ENCODE results near the gene REPS1.
"Not testable (repeated sequence)": the region's sequence is repeated elsewhere in the genome, so short reads cannot be mapped to it uniquely, and the experiment has no call there.

Gene REPS1

DNA sequence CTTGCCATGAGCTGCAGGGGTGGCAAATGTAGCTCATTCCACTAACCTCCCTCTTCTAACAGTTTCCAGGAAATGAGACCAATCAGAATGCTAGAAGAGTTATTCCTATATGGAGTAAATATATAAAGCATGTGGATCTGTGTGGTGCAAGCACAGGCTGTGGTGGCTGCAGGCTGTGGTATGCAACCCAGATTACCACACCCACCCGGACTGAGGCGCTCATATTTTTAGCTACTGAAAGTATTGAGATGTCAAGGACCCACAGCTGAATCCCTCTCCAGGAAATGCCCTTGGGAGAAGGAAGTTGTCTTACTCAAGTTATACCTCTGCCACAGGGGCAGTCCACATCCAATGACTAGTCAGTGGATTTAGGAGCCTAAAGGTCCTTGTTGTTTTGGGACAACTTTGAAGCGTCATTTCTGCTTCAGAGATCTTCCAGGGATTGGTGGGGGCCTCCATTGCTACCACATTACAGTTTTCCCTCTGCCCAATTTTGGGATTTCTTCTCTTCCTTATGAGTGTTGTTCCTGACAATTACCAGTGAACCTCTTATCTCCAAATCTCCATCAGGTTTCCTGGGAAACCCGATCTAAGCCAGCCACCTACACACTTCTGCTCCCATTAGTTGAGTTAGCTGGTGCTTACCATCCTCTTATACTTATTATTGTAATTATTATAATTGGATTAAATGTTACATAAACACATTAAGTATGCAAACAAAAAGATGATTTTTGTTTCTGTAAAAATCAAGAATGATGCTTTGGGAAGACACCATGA lies 12.1 kb upstream of the REPS1 start:
- no peak for FAIRE-seq

DNA sequence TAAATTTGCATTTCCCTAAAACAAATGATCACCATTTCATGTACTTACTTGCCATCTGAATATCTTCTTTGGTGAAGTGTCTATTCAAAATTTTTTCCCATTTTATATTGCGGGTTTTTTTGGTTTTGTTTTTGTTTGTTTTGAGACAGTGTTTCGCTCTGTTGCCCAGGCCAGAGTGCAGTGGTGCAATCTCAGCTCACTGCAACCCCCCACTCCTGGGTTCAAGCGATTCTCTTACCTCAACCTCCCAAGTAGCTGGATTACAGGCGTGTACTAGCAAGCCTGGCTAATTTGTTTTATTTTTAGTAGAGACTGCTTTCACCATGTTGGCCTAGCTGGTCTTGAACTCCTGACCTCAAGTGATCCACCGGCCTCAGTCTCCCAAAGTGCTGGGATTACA lies 9.1 kb upstream of the REPS1 start:
- no peak for FAIRE-seq

DNA sequence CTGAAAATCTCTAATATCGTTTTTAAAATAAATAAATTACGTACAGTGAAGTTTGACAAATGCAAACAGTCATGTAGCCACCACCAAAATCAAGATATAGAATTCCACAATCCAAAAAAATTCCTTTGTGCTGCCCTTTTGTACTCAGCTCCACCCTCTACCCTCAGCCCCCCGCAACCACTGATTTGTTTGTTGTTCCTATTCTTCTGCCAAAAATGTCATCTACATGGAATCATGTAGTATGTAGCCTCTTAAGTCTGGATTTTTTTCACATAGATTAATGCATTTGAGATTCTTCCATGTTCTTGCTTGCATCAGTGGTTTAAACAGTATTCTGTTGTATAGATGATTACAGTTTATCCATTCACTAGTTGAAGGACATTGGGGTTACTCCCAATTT lies 8.5 kb upstream of the REPS1 start:
- no peak for FAIRE-seq

DNA sequence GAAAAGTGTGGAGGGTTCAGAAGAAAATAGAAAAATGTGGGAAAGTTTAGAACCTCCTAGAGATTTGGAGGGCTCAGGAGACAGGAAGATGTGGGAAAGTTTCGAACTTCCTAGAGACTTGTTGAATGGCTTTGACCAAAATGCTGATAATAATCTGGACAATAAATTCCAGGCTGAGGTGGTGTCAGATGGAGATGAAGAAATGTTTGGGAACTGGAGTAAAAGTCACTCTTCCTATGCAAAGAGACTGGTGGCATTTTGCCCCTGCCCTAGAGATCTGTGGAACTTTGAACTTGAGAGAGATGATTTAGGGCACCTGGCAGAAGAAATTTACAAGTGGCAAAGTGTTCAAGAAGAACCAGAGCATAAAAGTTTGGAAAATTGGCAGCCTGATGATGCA lies 5.4 kb upstream of the REPS1 start:
- not testable (repeated sequence) for FAIRE-seq

DNA sequence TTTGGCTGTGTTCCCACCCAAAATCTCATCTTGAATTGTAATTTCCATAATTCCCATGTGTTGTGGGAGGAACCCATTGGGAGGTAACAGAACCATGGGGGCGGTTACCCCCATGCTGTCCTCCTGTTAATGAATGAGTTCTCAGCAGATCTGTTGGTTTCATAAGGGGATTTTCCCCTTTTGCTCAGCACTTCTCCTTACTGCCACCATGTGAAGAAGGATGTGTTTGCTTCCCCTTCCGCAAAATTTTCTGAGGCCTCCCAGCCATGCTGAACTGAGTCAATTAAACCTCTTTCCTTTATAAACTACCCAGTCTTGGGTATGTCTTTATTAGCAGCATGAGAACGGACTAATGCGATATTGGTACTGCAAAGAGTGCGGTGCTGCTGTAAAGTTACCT lies 4.9 kb upstream of the REPS1 start:
- not testable (repeated sequence) for FAIRE-seq

DNA sequence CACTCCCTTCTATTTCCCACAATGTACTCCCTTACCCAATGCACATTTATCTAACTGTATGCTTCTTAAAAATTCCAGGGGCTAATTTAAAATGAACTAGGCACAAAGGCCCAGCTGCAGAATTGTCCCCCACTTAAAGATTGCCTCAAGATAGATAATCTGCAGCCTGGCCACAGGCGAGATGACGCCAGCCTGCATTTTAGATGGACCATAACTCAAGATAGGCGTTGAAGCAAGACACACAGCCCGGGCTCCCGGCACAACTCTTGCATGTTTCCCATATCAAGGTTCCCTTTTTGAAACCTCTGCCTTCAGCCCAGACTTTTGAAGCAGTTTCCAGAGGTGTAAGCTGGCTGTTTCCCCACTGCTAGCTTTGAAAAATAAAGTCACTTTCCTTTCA lies 3.2 kb upstream of the REPS1 start:
- no peak for FAIRE-seq

DNA sequence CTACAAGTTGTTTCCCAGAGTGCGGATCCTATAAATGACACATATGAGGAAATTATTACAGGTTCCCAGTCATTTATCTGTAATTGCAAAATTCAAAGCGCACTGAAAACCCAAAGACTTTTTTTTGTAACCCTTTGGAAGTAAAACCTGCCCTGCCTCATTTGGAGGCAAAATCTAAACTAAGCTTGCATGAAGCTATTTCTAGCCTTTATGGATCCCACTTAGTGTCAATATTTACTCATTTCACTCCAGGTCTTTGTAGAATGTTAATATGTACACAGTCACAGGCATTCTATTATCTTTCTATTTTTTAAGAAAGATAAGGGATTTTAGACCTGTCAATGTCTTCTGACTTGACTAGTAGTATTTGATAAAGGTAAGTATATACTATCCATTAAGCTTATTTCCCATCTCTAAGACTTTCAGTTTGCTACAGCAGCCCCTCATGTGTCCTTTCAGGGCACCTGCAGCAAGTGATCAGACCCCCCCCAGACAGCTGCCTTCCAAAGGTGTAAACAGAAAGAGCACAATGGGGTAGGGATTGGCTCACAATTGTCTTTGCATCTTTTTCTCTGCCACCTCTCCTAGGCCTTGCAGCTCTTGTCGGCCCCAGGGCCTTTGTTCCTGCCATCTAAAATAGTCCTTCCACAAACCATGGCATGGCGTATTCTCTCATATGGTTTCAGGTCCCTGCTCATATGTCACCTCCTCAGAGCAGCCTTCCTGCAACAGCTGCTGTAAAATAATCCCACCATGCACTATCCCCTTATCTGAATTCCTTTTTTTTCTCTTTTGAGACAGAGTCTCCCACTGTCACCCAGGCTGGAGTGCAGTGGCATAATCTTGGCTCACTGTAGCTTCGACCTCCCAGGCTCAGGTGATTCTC lies 1.3 kb upstream of the REPS1 start:
- FAIRE-seq: no peak

DNA sequence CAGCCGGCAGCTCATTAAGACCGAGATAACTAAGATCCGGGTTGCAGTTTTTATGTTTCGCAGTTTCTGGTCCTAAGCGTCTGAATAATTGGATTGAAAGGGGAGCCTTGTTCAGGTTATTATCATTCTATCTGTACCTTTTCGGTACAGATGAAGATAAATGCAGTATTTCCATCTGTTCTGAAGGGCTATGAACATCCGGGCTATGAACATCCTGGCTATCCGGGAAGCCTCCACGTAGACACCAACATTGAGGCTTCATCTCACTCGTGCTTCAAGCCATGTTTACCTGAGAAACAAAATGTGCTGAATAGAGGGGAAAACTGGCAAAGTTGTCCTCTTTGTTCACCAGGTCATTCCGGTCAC lies 399 bp upstream of the REPS1 start:
- FAIRE-seq: no peak

DNA sequence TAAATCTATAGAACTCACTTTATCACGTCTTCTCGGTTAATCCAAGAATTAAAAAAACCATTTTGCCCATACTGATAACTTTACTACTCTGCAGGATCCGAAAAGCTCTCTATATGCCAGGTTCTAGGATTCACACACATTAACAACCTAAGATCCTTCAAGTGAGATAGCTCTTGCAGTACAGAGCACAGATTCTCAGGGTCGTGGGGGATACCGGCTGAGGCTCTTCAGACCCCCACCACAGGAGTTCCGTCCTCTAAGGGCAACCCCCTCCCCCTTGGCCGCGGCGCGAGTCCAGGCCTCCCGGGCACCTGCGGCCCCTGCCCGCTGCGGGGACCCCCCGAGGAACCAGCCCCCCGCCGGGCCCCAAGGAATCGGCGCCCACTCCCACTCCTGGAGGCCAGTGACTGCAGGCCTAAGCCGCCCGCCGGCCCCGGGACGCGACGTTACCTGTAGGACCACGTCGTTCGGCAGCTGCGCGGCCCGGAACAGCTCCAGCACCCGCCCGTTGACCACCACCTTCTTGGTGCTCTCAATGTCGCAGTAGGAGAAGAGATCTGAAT lies 892 bp downstream of the REPS1 start:
- no peak for FAIRE-seq

DNA sequence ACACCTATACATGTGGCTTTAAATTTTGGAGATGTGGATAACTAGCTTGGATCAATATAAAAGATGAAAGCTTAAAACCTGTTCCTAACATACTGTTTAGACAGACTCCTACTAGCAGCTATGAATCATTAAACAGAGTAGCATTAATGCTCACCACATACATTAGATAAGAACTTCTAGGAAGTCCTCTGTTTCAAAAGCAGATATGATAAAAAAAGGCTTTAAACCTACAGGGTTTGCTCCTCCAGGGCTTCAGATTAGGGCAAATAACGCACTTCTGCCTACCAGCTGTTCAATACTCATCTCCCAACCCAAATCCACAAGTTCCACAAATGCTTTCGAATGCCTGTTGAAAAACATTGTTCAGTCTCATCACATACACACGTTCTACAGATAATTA lies 1.5 kb downstream of the REPS1 start:
- no peak for FAIRE-seq

DNA sequence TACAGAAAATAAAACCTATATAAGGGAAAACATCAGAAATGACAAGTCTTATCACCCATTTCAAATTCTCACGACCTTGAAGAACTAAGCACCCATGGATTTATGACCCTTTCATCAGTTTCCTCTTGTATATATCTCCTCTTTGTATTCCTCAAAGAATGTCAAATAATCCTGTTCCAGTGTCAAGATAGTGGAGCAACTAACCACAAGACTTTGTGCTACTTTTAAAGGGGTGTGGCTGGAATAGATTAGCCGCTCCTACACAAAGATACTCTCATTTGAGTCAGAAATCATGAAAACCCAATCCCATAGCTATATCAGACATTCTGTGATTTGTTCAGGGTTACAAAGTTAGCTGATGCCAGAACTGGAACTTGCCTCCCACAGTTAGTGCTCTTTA lies 6.6 kb downstream of the REPS1 start:
- FAIRE-seq: no peak

DNA sequence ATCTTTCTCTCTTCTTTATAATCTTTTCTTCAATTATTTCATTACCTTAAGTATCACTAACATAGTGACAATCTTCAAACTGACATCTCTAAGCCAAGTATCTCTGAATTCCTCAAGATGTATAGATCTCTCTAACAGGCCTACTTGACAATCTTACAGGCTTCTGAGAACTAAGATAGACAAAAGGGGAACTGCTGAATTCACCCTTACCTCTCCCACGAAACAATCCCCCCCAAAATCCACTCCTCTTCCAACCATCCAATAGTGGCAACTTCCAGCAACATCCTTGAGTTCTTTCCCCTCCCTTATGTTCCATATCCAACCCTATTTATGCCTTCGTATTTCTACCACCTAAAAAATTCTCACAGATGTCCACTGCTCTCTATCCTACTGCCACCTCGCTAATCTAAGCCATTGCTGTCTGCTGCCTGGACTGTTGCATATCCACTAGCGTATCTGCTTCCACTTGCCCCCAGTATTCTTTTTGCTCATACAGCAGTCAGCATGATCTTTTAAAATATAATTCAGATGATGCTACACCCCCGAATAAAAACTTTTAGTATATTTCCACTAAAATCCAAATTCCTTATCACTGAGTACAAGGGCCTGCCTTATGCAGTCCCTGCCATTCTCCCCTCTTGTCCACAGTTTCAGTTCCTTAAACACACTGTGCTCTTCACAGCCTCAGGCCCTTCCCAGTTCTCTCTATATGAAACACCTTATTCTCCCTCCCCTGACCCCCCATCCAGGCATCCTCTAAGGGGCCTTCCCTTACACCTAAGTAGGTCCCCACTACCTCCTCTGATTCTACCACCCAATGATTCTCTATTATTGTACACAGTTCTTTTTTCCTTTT lies 8.0 kb downstream of the REPS1 start:
- FAIRE-seq: no peak

DNA sequence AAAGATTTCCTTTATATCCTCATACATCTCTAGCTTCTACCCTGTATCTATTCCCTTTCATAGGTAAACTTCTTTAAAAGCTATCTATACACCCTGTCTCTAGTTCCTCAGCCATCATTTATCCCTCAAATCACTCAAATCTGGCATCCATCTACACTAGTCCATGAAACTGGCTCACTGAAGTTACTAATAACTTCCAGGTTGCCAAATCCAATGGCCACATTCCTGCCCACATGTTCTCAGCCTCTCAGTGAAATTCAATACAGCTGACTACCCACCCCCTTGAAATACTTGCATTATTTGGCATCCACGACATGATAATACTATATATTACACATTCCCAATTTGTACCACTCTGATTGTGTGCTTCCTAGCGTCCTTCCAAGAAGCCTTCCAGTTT lies 8.7 kb downstream of the REPS1 start:
- FAIRE-seq: no peak

DNA sequence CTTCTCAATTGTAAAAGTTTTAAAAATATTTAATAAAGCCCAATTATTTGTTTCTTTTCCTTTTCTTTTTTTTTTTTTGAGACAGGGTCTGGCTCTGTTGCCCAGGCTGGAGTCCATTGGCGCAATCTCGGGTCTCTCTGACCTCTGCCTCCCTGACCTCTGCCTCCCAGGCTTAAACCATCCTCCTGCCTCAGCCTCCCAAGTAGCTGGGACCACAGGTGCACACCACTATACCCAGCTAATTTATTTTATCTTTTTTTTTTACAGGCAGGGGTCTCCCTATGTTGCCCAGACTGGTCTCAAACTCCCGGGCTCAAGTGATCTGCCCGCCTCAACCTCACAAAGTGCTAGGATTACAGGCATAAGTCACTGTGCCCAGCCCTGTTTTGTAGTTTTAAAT lies 9.8 kb downstream of the REPS1 start:
- FAIRE-seq: no peak

DNA sequence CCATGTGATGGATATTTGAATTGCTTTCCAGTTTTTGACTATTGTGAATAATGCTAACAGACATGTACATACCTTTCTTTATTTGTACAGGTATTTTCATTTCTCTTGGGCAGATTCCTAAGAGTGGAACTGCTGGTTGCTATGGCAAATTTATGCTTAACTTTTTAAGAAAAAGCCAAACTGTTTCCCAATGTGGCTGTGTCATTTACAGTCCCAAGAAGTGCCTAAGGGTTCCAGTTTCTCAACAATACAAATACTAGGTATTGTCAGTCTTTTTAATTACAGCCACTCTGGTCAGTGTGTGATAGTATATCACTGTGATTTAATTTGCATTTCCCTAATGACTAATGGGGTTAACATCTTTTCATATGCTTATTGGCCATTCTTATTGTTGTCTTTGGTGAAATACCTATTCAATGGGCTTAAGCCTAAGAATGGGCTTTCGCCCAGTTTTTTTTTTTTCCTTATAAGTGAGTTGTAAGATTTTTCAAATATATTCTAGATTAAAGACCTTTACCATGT lies 10.3 kb downstream of the REPS1 start:
- FAIRE-seq: no peak

DNA sequence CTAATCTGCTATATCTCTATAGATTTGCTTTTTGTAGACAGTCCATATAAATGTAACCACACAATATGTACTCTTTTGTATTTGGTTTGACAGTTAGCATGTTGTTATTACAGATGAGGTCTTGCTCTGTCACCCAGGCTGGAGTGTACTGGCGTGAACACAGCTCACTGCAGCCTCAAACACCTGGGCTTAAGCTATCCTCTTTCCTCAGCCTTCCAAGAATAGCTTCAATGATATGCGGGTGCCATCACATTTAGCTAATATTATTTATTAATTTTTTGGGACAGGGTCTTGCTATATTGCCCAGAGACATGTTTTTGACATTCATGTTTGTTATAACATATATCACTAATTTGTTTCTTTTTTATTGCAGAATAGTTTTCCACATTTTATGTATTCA lies 10.8 kb downstream of the REPS1 start:
- FAIRE-seq: no peak

DNA sequence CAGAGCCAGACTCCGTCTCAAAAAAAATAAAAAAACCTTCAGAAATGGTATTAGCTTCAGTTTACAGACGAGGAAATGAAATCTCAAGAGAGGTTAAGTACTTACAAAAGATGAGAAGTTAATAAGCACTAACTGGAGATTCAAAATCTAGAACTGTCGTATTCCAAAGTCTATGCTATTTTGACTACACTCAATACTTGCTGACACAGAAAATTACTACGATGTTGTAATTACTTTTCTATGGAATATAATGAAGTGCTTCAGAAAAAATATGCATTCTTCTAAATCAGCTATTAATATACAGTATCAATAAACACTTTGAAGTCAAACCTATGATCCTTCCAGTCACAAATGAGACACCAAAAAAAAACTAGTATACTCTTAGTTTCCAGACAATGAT lies 12.2 kb downstream of the REPS1 start:
- no peak for FAIRE-seq

DNA sequence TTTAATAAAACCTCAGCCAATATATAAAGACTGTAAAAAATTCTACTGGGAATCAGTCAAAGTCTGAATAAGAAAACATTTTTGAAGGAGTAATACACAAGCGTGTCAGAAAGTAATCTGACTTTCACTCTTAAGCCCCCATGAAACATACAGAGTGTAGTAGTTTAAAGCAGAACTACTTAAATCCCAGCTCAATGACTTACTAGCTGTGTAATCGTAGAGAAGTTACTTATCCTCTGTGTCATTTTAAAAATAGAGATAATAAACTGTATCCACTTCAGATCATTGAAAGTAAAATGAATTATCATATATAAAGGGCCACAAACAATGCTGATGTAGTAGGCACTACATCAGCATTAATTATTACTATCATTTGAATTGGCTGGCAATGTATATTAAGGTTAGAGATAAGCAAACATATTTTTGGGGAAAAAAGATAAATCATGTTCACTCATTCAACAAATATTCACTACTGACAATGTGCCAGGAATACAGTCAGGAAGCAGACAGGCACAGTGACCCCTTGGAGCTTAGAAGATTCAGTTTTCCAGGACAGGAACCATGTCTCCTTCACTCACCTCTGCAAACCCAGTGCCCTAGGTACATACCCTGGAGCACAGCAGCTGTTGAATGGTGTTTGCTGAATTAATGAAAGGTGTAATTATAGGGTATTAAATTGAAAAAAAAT lies 14.4 kb downstream of the REPS1 start:
- no peak for FAIRE-seq

DNA sequence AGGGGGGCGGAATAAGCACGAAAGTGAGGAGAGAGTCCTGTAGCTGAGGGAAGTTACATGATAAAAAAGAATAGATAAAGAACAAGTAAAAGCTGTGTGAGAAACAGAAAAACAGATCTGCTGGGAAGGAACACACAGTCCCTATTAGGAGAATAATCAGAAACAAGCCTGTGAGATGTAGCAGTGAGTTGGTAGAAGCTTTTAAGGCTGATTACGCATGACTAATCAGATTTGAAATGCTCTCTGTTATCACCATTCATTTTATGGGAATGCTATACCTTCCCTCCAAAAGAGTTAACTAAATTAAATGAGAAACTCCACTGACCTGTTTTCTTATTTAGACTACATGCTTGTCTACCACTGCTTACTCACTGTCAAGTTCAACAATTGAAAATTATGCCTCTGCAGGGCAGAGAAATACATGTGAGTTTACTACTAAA lies 15.8 kb downstream of the REPS1 start:
- FAIRE-seq: no peak

DNA sequence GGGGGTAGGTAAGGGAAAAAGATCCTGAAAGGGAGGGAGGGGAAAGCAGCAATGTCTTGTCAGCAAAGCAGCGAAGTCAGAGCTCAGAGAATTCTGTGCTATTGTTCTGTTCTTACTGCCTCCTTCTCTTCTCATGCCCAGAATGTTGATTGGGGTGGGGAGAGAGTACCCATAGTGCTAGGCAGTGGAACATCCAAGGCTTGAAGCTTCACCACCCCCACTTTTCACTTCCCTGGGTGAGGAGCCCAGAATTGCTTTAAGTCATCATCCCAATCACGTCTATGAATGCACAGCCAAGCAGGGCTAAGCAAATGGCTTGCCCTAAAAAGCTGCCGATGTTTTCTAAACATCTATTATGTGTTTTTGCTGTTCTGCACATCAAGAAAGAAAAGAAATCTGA lies 16.5 kb downstream of the REPS1 start:
- no peak for FAIRE-seq

DNA sequence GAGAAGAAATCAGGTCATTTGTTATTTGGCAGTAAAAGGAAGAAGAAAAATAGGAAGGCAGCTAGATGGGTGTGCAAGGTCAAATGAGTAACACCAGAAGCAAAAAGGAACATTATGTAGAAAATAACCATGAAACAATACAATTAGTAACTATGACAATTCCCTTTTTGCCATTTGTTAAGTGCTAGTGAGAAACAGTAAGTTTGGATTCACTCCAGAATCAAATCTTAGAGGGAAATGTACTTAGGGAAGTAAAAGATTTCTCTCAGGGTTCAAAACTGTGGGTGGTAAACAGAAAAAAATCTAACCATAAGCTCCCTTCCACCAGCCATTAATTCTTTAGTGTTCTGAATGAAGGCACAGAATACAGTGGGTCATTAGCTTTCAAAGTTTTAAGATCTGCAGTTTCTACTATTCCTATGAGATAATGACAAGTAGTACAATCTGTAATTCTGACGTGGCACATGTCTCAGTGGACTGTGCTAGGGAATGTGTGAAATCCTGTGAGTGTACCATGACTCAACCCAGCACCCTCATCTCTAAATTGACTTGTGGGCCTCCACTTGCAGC lies 17.1 kb downstream of the REPS1 start:
- no peak for FAIRE-seq

DNA sequence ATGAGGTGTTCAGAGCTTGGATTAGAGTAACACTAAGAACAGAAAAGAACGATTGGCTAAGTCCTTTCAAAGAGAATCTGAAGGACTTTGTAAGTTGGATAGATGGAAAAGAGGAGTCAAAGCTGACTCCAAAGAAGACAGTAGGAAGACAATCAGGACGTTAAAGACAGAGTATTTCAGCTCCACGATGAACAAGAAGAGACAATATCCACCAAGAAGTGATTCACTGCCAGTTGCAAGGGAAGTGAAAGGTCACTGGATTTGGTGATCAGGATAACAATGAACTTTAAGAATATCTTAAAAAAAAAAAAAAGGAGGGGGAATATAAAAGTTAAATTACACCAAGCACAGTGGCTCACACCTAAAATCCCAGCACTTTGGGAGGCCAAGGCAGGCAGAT lies 17.9 kb downstream of the REPS1 start:
- FAIRE-seq: no peak

Data from A204.1 (cell line).